Fibroblast of the aortic adventitia (primary cell): ENCODE data around the gene SEMA5B. TPM values are rescaled to one million over a fixed set of nuclear protein-coding genes. Genes with fewer than 3 reads are reported as not detected.
A peak's percentile ranks its signal among the peaks of the same experiment; 100 is the strongest.

Experiments used
- DNase-seq: peaks from one replicate; pipeline ENCODE4 v3.0.0-alpha.2; 2010; ENCODE audit warnings: low read depth
- H3K4me3 ChIP-seq: 2 replicates; pipeline ENCODE4 v1.5.1; 2011; ENCODE audit warnings: low read depth, mild to moderate bottlenecking, control low read depth, low read length, moderate library complexity
- total RNA-seq: library from RNA; depleted of rRNA; stranded (reverse); fragments of >200 nt; gene quantifications from 2 replicates; pipeline ENCODE4 v1.2.3, GENCODE V29; 2012; ENCODE audit warnings: low replicate concordance
- TF ChIP-seq, protein P1 (sequence below): IDR thresholded peaks from 2 replicates; pipeline ENCODE4 v1.5.1; 2011; ENCODE audit warnings: mild to moderate bottlenecking, low read length, control low read depth, inconsistent platforms; ENCODE audit not compliant: insufficient read depth

The SEMA5B gene
- total RNA-seq, 1 donor: 0.18 TPM

DNA sequence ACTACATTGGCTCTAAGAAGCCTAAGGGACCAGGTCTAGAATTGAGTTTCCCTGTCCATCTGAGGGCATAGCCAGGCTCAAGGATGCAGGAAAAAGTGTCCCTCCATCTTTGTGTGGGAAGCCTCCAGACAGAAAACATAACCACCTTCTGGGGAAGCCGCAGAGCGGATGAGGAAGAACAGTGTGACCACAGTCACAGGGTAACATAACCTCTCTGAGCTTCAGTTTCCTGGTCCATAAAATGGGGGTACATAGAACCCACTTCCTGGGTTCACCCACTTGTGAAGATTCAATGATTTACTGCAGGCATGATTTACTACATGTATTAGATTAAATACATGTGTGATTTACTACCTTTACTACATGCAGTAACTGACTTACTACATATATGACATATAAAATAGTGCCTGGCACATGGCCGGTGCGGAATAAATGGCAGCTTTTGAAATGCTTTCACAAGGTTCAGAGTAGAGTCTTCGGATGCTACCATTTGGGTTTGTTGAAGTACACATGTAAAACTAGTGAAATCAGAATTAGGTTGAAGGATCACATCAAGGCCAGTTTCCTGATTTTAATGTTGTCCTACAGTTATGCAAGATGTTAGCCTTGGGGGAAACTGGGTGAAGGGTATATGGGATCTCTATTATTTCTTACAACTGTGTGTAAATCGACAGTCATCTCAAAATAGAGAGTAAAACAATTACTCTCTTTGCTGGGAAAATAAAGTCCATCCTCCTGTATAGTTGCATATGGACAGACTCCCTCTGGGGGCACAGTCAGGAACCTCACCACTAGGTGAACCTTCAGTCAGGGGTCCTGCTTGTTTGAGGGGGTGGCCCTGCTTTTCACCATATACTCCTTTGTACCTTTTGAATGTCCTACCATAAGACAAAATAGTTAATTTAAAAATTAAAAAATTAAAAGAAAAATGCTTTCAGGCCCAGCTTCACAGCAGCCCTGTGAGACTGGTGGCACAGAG, 86.0 kb downstream of the SEMA5B start:
- H3K4me3 ChIP-seq: no peak overlapping the region
- no peak for DNase-seq
- TF ChIP-seq, protein P1, sequence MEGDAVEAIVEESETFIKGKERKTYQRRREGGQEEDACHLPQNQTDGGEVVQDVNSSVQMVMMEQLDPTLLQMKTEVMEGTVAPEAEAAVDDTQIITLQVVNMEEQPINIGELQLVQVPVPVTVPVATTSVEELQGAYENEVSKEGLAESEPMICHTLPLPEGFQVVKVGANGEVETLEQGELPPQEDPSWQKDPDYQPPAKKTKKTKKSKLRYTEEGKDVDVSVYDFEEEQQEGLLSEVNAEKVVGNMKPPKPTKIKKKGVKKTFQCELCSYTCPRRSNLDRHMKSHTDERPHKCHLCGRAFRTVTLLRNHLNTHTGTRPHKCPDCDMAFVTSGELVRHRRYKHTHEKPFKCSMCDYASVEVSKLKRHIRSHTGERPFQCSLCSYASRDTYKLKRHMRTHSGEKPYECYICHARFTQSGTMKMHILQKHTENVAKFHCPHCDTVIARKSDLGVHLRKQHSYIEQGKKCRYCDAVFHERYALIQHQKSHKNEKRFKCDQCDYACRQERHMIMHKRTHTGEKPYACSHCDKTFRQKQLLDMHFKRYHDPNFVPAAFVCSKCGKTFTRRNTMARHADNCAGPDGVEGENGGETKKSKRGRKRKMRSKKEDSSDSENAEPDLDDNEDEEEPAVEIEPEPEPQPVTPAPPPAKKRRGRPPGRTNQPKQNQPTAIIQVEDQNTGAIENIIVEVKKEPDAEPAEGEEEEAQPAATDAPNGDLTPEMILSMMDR: peak; percentile 70

DNA sequence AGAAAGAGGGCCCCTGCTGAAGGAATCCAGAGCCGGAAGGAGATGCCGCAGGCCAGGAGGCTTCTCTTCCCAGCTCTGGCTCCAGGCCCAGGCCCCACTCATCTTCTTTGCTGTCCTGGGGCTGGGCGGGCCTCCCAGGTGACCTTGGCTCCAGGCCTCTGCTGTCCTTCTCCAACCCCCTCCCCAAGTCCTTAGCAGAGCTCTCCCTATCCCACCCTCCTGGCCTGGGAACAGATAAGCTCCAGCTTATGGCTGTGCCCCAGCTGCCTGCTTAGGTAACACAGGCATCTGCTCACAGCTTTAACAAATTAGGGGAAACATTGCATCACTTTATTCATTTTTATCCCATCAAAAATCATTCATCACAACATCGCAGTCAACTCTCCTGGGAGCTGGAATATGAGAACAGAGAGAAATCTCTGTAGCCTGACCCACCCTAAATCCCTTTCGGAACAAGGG, 86.9 kb downstream of the SEMA5B start:
- peak; percentile 79 for DNase-seq
- H3K4me3 ChIP-seq: no peak overlapping the region
- TF ChIP-seq, protein P1: peak; percentile 19

DNA sequence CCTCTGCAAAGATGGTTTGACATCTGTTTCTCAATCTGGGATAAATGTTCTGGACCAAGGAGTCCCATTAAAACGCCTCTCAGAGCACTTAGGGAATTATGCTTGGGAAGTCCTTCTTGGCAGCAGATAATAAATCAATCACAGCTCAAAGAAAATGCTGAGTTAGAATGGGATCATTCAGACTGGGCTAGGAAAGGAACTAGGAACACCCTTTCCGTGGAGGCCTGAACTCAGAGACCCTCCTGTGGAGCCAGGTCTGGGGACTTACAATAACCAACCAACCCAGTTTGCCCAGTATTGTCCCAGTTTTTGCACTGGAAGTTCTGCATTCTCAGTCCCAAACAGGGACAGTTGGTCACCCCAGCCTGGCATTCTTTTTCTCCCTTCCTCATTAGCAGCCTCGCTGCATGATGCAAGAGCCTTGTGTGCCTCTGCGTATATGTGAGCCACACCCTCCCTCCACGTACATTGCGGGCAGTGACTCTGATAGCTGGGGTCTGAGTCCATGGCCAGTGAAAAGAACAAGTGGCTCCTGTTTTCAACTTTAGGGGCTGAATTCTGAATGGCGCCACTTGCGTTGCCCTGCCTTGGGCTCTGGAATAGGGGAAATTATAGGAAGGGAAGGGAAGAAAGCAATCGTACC, 88.7 kb downstream of the SEMA5B start:
- H3K4me3 ChIP-seq: no peak overlapping the region
- TF ChIP-seq, protein P1: no peak
- DNase-seq: no peak

DNA sequence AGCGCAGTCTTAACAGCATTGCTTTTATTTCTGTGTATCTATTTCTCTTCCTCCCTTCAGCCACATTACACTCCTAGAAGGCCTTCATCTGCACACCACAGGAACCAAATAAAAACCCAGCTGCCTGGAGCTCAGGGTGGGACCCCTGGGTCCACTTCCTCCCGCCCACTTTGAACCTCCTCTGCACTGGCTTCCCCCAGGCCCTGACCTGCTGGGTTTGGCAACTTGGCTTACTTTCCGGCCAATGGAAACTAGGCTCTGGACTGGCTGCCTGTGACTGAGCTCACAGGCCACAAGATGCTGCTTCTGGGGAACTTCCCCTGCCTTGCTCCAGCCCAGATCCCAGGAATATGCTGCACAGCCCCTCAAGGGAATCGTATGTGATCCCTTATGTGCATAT, 89.8 kb downstream of the SEMA5B start:
- DNase-seq: no peak
- H3K4me3 ChIP-seq: no peak overlapping the region
- TF ChIP-seq, protein P1: no peak

DNA sequence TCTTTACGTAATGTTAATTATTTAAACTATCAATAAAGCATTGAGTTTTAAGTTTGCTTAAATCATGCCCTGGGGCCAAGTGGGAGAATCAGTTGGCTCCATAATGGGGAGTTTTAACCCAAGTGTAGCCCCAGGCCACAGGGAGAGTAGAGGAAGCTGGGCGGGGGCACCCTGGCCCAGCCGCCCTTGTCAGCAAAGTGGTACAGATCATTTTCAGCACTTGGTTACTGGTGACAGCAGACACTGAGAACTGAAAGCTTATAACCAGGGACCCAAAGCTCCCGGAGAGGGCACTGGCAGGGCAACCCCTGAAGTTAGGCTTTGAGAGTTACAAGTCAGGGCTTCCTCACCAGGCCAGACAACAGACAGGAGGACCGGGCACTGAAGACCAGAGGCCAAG, 90.6 kb downstream of the SEMA5B start:
- H3K4me3 ChIP-seq: no peak overlapping the region
- no peak for DNase-seq
- TF ChIP-seq, protein P1: no peak

DNA sequence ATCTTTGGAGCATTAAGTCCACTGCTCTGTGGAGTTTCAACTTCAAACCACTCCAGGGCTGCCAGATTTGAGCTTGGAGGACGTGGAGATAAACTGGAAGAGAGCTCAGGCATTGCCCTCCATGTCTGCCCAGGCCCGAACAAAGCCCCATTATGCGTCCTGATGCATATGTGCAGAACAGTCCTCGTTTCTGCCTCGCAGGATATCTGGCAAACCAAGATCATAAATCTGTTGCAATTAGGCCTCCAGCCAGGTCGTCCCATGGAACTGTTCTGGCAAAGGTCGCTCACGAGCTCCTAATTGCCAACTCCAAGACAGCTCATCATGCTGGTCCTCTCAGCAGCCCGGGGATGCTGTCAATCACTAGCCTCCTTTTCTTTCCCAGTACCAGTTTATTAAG, 91.2 kb downstream of the SEMA5B start:
- no peak overlapping the region for H3K4me3 ChIP-seq
- TF ChIP-seq, protein P1: no peak
- DNase-seq: no peak
